ENCODE results near the gene ZBTB7C. TPM values are rescaled to one million over a fixed set of nuclear protein-coding genes. Genes with fewer than 3 reads are reported as not detected.

ZBTB7C gene
- total and polyA plus RNA-seq, 5 donors from 2014 or later, result not detected

DNA sequence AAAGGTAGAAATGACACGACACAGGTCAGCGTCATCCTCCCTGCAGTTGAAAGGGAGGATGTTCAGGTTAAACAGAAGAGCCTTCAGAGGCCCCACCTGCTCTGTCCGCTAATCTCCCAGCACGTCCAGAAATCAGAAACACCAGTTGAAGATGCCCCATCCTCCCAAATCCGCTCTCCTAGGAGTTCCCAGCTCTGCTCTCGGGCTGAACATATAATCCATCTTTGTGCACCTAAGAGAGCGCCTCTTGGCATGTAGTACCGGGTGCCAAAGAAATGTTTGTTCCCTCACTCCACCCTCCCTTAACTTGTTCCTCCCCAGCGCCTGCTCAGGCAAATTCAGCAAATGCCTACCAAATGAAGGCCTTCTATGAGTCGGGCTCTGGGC lies 333.5 kb downstream of the ZBTB7C start:
- no peak for ATAC-seq (ENCODE audit: low read depth in 2 of 2)

DNA sequence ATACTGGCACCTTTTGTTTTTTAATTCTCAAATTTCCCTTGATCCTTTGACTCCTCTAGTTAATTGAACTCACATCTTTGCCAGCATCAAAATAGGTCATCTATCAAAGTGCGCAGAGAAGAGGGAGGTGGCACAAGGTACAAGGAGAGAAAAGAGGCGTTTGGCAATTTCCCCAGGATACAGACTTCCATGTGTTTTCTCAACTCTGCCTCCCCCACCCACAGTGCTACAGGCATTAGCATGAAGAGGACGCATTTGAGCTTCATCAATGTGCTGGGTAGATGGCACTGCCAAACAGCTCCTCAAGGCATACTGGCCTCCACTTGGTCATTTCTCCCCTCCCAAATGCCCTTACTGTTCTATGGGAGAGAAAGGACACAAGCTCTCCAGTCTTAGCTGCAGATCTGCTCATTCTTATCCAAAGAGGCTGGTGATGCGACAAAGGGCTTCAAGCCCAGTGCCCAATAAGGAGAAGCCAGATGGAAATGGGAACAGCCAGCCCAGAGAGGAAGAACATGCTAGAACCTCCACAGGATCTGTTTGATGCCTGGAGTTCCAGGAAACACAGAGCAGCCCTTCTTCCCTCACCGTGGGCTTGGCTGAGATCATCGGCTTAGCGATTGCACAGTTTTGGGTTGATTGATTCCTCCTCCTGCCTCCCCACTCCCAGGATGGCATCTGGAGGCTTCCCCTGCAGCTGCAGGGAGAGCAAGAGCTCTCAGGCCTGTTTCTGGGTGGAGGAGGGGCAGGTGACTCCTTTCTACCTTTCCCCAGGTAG lies 334.1 kb downstream of the ZBTB7C start:
- H3K27me3 Mint-ChIP-seq, result peaks cover 16% of the 10 kb centered on the region

More for the DNA sequence above, 333.5 kb downstream of the ZBTB7C start:
- Mint-ChIP-seq H3K27ac (no peak overlapping the region), H3K4me1 (peaks cover 0 to 4% (median 0%) of the 10 kb centered on the region in 4 donors), H3K36me3 (no peaks in the 10 kb centered on the region), H3K4me3 (no peak overlapping the region), H3K27me3 (peaks cover 14% of the 10 kb centered on the region), H3K9me3 (no peaks in the 10 kb centered on the region)
- no peaks in the 10 kb centered on the region for H3K4me1 ChIP-seq (ENCODE audit: control insufficient read depth, insufficient read depth, low read length, poor library complexity, severe bottlenecking)
- H3K4me3 ChIP-seq (ENCODE audit: low read depth, low read length), result no peak overlapping the region
- no peak overlapping the region for H3K27ac ChIP-seq (ENCODE audit: insufficient read depth, low read length, poor library complexity, severe bottlenecking)
- no peaks in the 10 kb centered on the region for H3K9me3 ChIP-seq (ENCODE audit: control insufficient read depth in 2 of 2, low read length in 2 of 2)
- H3K27me3 ChIP-seq (ENCODE audit: control insufficient read depth, insufficient read depth, low read length), result peaks cover 3% of the 10 kb centered on the region
- H3K36me3 ChIP-seq (ENCODE audit: control insufficient read depth, insufficient read depth, low read length), result no peaks in the 10 kb centered on the region
- DNase-seq, result no peak

DNA sequence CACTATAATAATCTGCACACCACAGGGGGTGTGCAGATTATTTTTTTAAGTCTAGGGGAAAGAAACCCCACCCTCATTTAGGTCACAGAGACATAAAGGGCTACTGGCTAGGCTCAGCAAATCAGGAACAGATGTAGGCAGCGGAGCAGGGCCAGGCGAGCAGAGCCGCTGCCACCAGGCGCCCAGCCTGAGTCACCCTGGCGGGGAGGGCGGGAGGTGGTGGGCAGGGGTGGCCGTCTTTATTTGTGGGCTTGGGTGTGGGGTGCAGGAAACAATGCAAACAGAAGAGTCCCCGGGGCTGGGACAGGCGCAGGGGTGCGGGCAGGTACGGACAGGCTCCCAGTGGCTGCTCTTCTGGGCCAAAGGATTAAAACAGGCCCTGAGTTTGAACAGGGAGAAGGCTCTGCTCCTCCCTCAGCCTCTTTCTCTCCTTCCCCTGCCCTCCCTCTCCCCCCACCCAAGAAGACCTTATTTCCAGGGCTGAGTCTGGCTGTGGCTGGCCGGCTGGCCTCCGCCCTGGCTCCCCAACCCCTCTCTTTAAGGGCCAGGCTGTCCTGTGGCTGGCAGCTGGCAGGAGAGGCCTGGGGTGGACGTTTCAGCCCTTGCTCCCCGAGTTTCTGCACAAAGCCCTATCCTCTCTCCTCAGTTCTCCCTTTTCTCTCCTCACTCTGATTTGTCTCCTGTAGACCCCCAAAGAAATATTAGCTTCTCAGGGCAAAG lies 335.8 kb downstream of the ZBTB7C start:
- Mint-ChIP-seq H3K4me1 (peaks cover 0 to 4% (median 0%) of the 10 kb centered on the region in 4 donors), H3K4me3 (no peak overlapping the region)
- DNase-seq, result no peak

More for the DNA sequence above, 334.1 kb downstream of the ZBTB7C start:
- no peak overlapping the region for H3K27ac ChIP-seq (ENCODE audit: insufficient read depth, low read length, poor library complexity, severe bottlenecking)
- H3K9me3 ChIP-seq (ENCODE audit: control insufficient read depth in 2 of 2, low read length in 2 of 2), result no peaks in the 10 kb centered on the region
- peaks cover 0 to 4% (median 0%) of the 10 kb centered on the region in 4 donors for H3K4me1 Mint-ChIP-seq
- ATAC-seq (ENCODE audit: low read depth in 2 of 2) (no peak), DNase-seq (no peak)
- H3K36me3 Mint-ChIP-seq, result no peaks in the 10 kb centered on the region
- H3K9me3 Mint-ChIP-seq, result no peaks in the 10 kb centered on the region
- peaks cover 3% of the 10 kb centered on the region for H3K27me3 ChIP-seq (ENCODE audit: control insufficient read depth, insufficient read depth, low read length)
- no peak overlapping the region for H3K4me3 Mint-ChIP-seq
- H3K4me3 ChIP-seq (ENCODE audit: low read depth, low read length), result no peak overlapping the region
- H3K4me1 ChIP-seq (ENCODE audit: control insufficient read depth, insufficient read depth, low read length, poor library complexity, severe bottlenecking), result no peaks in the 10 kb centered on the region
- no peaks in the 10 kb centered on the region for H3K36me3 ChIP-seq (ENCODE audit: control insufficient read depth, insufficient read depth, low read length)
- no peak overlapping the region for H3K27ac Mint-ChIP-seq

DNA sequence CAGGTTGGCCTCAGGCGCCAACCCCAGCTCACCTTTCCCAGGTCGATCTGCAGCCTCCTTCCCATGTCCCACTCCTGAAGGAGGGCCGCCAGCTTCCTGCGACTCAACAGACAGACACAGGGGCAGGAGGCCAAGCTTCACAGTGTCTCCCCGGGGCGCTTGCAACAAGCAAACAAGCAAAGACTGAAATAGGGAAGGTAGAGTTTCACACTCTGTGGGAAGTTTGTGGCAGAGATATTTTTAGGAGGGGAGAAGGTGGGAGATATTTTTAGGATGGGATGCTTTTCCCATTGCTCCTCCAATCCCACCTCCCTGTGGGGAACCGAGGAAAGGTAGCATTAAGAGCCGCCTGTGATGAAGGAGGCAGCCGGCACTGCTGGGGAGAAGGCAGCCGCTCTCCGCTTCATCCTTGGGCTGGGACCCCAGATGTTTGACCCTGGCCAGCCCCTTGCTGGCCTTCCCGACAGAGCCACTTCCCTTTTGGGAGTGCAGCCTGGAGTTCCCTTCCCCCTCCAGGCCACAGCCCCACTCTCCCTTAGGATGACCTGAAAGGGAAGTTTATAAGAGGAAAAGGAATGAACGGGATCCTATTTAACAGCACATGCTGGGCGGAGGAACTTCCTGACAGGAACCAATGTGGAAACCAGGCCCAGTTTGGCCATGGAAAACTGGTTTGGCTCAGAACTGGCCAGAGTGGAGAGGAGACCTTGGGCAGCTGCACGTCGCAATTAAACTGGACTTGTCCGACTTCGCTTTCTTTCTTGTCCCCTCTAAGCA lies 336.6 kb downstream of the ZBTB7C start:
- no peak for ATAC-seq (ENCODE audit: low read depth in 2 of 2)
- Mint-ChIP-seq H3K4me1 (peaks cover 0 to 4% (median 0%) of the 10 kb centered on the region in 4 donors), H3K27ac (no peak overlapping the region), H3K9me3 (peaks cover 0 to 2% (median 0%) of the 10 kb centered on the region in 7 donors), H3K36me3 (no peaks in the 10 kb centered on the region), H3K27me3 (peaks cover 16% of the 10 kb centered on the region), H3K4me3 (no peak overlapping the region)
- H3K9me3 ChIP-seq (ENCODE audit: control insufficient read depth in 2 of 2, low read length in 2 of 2), result no peaks in the 10 kb centered on the region
- H3K36me3 ChIP-seq (ENCODE audit: control insufficient read depth, insufficient read depth, low read length), result no peaks in the 10 kb centered on the region
- no peak overlapping the region for H3K4me3 ChIP-seq (ENCODE audit: low read depth, low read length)
- no peaks in the 10 kb centered on the region for H3K4me1 ChIP-seq (ENCODE audit: control insufficient read depth, insufficient read depth, low read length, poor library complexity, severe bottlenecking)
- no peak overlapping the region for H3K27ac ChIP-seq (ENCODE audit: insufficient read depth, low read length, poor library complexity, severe bottlenecking)
- DNase-seq, result no peak
- peaks cover 3% of the 10 kb centered on the region for H3K27me3 ChIP-seq (ENCODE audit: control insufficient read depth, insufficient read depth, low read length)

More for the DNA sequence above, 335.8 kb downstream of the ZBTB7C start:
- Histone ChIP-seq H3K36me3 (ENCODE audit: control insufficient read depth, insufficient read depth, low read length) (no peaks in the 10 kb centered on the region), H3K27me3 (ENCODE audit: control insufficient read depth, insufficient read depth, low read length) (peaks cover 3% of the 10 kb centered on the region), H3K9me3 (ENCODE audit: control insufficient read depth in 2 of 2, low read length in 2 of 2) (no peaks in the 10 kb centered on the region), H3K27ac (ENCODE audit: insufficient read depth, low read length, poor library complexity, severe bottlenecking) (no peak overlapping the region), H3K4me1 (ENCODE audit: control insufficient read depth, insufficient read depth, low read length, poor library complexity, severe bottlenecking) (no peaks in the 10 kb centered on the region), H3K4me3 (ENCODE audit: low read depth, low read length) (no peak overlapping the region)
- Mint-ChIP-seq H3K9me3 (peaks cover 0 to 2% (median 0%) of the 10 kb centered on the region in 7 donors), H3K36me3 (no peaks in the 10 kb centered on the region), H3K27ac (no peak overlapping the region), H3K27me3 (peaks cover 16% of the 10 kb centered on the region)
- ATAC-seq (ENCODE audit: low read depth in 2 of 2), result no peak

DNA sequence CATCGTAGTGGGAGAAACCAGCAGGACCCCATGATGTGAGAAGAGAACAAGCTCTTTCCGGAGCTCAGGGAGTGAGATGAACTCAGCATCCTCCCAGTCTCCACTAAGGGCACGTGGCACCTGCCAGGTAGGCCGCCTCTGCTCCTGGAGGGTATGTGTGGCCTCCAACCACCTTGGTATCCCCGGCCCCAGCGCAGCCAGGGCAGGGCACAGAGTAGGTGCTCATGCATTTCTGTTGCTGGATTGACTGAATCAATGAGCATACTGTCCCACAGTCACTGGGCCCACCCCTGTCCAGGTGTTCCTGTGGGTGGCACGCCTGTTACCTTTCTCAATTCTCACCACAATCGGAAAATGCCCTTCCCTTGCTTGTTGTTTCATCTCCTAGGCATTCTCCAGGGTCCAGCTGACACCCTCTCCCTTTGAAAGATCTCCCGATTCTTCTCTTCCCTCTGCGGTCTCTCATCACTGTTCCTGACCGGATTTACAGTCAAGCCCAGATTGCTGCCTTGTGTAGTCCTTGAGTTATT lies 340.2 kb downstream of the ZBTB7C start:
- H3K36me3 Mint-ChIP-seq, result no peaks in the 10 kb centered on the region
- peaks cover 0 to 4% (median 0%) of the 10 kb centered on the region in 4 donors for H3K4me1 Mint-ChIP-seq
- H3K27me3 Mint-ChIP-seq, result peaks cover 5% of the 10 kb centered on the region
- no peak overlapping the region for H3K4me3 ChIP-seq (ENCODE audit: low read depth, low read length)
- DNase-seq (no peak), ATAC-seq (ENCODE audit: low read depth in 2 of 2) (no peak)
- no peak overlapping the region for H3K27ac ChIP-seq (ENCODE audit: insufficient read depth, low read length, poor library complexity, severe bottlenecking)
- H3K27me3 ChIP-seq (ENCODE audit: control insufficient read depth, insufficient read depth, low read length), result peaks cover 3% of the 10 kb centered on the region
- H3K9me3 ChIP-seq (ENCODE audit: control insufficient read depth in 2 of 2, low read length in 2 of 2), result no peaks in the 10 kb centered on the region
- no peak overlapping the region for H3K4me3 Mint-ChIP-seq
- peaks cover 0 to 2% (median 0%) of the 10 kb centered on the region in 7 donors for H3K9me3 Mint-ChIP-seq
- H3K27ac Mint-ChIP-seq, result no peak overlapping the region
- H3K4me1 ChIP-seq (ENCODE audit: control insufficient read depth, insufficient read depth, low read length, poor library complexity, severe bottlenecking), result no peaks in the 10 kb centered on the region
- H3K36me3 ChIP-seq (ENCODE audit: control insufficient read depth, insufficient read depth, low read length), result no peaks in the 10 kb centered on the region

DNA sequence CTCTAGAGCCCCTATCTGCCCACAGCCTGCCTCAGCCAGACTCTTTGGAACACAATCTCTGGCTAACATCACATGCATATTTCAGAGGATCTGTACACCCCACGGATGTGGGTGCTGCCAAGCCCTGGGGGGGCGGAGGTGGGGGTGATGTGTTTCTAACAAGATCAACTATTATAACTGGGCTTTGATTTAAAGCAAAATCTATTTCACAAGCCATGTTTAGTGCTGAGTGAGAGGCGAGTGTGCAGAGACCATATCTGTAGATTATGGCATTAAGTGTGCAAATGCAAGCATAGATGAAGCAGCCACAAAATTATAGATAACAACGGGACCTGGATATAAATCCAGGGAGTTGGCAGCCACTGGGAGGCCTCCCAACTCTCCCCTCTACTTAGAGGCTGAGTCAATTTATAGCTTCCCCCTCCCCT lies 342.9 kb downstream of the ZBTB7C start:
- peaks cover 10% of the 10 kb centered on the region for H3K27me3 Mint-ChIP-seq
- no peak overlapping the region for H3K27ac ChIP-seq (ENCODE audit: insufficient read depth, low read length, poor library complexity, severe bottlenecking)
- H3K4me3 Mint-ChIP-seq, result no peak overlapping the region
- peaks cover 0 to 2% (median 0%) of the 10 kb centered on the region in 7 donors for H3K9me3 Mint-ChIP-seq
- H3K36me3 ChIP-seq (ENCODE audit: control insufficient read depth, insufficient read depth, low read length), result no peaks in the 10 kb centered on the region
- H3K4me1 ChIP-seq (ENCODE audit: control insufficient read depth, insufficient read depth, low read length, poor library complexity, severe bottlenecking), result no peaks in the 10 kb centered on the region
- no peak overlapping the region for H3K27ac Mint-ChIP-seq
- H3K27me3 ChIP-seq (ENCODE audit: control insufficient read depth, insufficient read depth, low read length), result no peaks in the 10 kb centered on the region
- no peak for DNase-seq
- H3K36me3 Mint-ChIP-seq, result no peaks in the 10 kb centered on the region
- no peak overlapping the region for H3K4me3 ChIP-seq (ENCODE audit: low read depth, low read length)
- H3K9me3 ChIP-seq (ENCODE audit: control insufficient read depth in 2 of 2, low read length in 2 of 2), result no peaks in the 10 kb centered on the region
- ATAC-seq (ENCODE audit: low read depth in 2 of 2), result no peak
- no peaks in the 10 kb centered on the region for H3K4me1 Mint-ChIP-seq

DNA sequence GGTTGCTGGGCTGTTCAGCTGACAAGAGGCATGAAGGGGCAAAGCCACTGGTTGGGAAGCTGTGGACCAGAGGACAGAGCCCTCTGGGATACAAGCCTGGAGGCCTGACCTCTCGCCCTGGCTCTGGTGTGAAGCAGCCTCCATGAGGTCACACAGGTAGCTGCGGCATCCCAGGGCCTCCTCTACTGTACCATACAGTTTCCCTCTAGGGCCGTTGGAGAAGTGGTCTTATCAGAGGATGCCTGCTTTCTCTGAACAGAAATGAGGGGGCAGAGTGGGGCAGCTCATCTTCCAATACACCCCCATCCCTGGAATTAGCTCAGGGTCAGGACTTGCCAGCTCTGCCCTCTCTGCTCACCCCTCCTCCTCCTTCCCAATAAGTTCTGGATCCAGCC lies 343.6 kb downstream of the ZBTB7C start:
- H3K27ac ChIP-seq (ENCODE audit: insufficient read depth, low read length, poor library complexity, severe bottlenecking), result no peak overlapping the region
- no peak overlapping the region for H3K4me3 ChIP-seq (ENCODE audit: low read depth, low read length)
- H3K27me3 ChIP-seq (ENCODE audit: control insufficient read depth, insufficient read depth, low read length), result no peaks in the 10 kb centered on the region
- Mint-ChIP-seq H3K9me3 (peaks cover 0 to 2% (median 0%) of the 10 kb centered on the region in 7 donors), H3K36me3 (no peaks in the 10 kb centered on the region), H3K4me1 (no peaks in the 10 kb centered on the region), H3K27me3 (peaks cover 5% of the 10 kb centered on the region), H3K4me3 (no peak overlapping the region), H3K27ac (no peak overlapping the region)
- H3K9me3 ChIP-seq (ENCODE audit: control insufficient read depth in 2 of 2, low read length in 2 of 2), result no peaks in the 10 kb centered on the region
- H3K4me1 ChIP-seq (ENCODE audit: control insufficient read depth, insufficient read depth, low read length, poor library complexity, severe bottlenecking), result no peaks in the 10 kb centered on the region
- DNase-seq (no peak), ATAC-seq (ENCODE audit: low read depth in 2 of 2) (no peak)
- H3K36me3 ChIP-seq (ENCODE audit: control insufficient read depth, insufficient read depth, low read length), result no peaks in the 10 kb centered on the region

Data from CD4-positive, CD25-positive, alpha-beta regulatory T cell (primary cell).